ENCODE data around the gene SARDH.

The SARDH gene

DNA sequence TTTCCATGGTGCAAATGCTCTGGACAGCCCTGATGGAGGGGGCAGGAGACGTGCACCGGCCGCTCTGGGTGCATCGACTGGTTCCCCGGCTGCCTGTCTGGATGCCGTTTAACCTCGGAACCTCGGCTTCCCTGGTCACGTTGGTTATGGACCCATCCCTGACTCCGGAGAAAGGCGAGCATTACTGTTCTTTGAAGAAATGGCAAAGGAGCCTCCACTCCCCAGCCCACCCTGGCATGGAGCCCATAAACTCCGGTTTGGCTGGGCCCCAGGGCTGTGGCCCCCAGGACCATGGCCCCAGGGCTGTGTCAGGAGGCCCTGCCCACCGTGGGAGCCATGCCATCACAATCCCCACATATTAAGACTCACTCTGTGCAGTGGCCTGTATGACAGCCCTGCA, 73.1 kb downstream of the SARDH start:
- peaks cover under 1% of the 10 kb centered on the region for H3K27me3 ChIP-seq (ENCODE audit: control insufficient read depth, insufficient read depth, low read length)
- H3K9me3 ChIP-seq (ENCODE audit: control insufficient read depth, low read length), result no peaks in the 10 kb centered on the region
- no peak overlapping the region for H3K4me3 ChIP-seq (ENCODE audit: low read length)
- H3K4me1 ChIP-seq (ENCODE audit: control insufficient read depth, insufficient read depth, low read length), result no peaks in the 10 kb centered on the region
- H3K36me3 ChIP-seq (ENCODE audit: control insufficient read depth, insufficient read depth, low read length), result no peaks in the 10 kb centered on the region
- no peak overlapping the region for H3K9ac ChIP-seq (ENCODE audit: low read length)

DNA sequence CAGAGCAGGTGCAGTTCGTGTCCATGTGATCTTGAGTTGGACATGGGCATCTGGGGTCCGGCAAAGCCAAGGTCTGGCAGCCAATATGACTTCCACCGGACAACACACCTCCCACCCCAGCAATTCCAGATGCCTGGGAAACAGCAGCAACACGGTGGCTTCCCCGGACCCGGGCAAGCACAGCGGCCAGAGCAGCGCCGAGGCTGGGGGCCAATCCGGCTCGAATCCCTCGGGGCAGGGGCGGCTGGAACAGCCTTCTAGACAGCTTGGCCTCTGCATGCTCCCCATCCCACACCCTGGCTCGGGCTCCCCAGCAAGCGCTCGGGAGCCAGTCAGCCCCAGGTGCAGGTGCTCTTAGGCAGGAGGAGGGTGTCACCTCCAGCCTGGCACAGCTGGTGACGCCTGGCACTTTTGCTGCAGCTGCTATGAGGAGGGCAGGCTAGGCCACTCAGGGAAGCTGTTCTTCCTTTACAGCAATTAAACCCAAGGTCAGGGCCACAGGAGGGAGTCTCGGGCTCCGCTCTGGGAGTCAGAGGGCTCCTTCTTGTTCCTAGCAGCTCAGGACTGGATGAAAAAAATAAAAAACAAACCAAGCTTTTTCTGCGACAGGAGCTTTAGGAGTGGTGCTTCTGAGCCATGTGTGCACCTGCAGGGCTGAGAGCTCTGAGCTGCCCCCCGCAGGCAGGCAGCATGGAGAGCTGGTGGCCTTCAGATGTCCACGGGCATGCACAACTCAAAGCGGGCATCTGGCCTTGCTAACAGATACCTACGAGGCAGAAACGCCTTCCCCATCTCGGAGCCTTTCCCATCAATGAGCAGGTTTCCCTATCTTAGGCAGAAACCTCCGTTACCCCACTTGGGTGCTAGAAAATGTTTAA, 73.7 kb downstream of the SARDH start:
- H3K36me3 ChIP-seq (ENCODE audit: control insufficient read depth, insufficient read depth, low read length), result no peaks in the 10 kb centered on the region
- H3K9me3 ChIP-seq (ENCODE audit: control insufficient read depth, low read length), result no peaks in the 10 kb centered on the region
- no peak overlapping the region for H3K9ac ChIP-seq (ENCODE audit: low read length)
- H3K27me3 ChIP-seq (ENCODE audit: control insufficient read depth, insufficient read depth, low read length), result peaks cover 7% of the 10 kb centered on the region
- no peak overlapping the region for H3K4me3 ChIP-seq (ENCODE audit: low read length)
- H3K4me1 ChIP-seq (ENCODE audit: control insufficient read depth, insufficient read depth, low read length), result peaks cover under 1% of the 10 kb centered on the region

DNA sequence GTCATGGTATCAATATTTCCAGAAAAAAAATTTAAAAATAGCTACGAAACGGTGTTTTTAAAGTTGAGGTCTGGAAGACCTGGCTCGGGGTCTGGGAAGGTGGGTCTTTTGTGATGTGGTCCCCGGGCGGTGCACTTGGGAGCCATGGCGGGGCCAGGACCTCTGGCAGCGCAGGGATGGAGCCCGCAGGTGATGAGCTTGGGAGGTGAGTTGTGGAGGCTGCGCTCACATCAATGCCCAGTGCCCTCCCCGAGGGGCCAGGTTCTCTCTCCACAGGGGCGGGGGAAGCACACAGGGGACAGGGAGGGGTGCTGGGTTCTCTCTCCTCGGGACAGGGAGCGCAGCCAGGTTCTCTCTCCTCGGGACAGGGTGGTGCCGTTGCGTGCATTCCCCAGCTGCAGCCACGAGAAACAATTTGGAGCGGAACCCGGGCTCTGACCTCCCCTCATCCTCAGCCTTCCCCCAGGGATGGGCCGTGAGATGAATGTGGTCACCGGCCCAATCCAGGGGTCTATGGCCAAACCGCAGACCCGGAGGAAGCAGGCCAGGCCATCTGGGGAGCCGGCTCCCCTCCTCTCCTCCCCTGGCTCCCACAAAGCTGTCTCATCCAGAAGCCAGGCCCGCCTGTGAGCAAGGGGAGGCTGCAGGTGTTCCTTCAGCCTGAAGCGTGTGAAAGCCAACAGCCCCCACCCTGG, 76.2 kb downstream of the SARDH start:
- no peak overlapping the region for H3K4me3 ChIP-seq (ENCODE audit: low read length)
- peaks cover 29% of the 10 kb centered on the region for H3K27me3 ChIP-seq (ENCODE audit: control insufficient read depth, insufficient read depth, low read length)
- H3K9ac ChIP-seq (ENCODE audit: low read length), result no peak overlapping the region
- H3K9me3 ChIP-seq (ENCODE audit: control insufficient read depth, low read length), result no peaks in the 10 kb centered on the region
- no peaks in the 10 kb centered on the region for H3K36me3 ChIP-seq (ENCODE audit: control insufficient read depth, insufficient read depth, low read length)
- H3K4me1 ChIP-seq (ENCODE audit: control insufficient read depth, insufficient read depth, low read length), result peaks cover 14% of the 10 kb centered on the region

DNA sequence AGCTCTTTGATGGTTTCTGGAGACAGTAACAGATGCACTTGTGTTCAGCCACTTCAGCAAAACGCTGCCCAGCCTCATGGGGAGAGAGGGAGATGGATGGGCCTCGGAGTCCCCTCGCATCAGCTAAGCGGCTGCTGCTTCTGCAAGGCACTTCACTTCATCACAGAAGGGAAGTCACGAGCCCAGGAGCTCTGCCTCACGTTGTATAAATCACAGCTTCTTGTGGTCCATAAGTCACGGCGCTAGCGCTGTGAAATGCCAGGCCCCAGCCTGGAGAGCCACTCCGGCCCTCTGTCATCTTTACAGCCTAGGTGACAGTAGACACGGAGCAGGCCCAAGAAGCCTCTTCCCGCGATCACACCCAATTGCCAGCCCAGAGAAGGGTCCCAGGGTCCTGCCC, 78.6 kb downstream of the SARDH start:
- no peaks in the 10 kb centered on the region for H3K36me3 ChIP-seq (ENCODE audit: control insufficient read depth, insufficient read depth, low read length)
- H3K9ac ChIP-seq (ENCODE audit: low read length), result no peak overlapping the region
- peaks cover 14% of the 10 kb centered on the region for H3K4me1 ChIP-seq (ENCODE audit: control insufficient read depth, insufficient read depth, low read length)
- H3K9me3 ChIP-seq (ENCODE audit: control insufficient read depth, low read length), result no peaks in the 10 kb centered on the region
- H3K27me3 ChIP-seq (ENCODE audit: control insufficient read depth, insufficient read depth, low read length), result peaks cover 49% of the 10 kb centered on the region
- no peak overlapping the region for H3K4me3 ChIP-seq (ENCODE audit: low read length)

DNA sequence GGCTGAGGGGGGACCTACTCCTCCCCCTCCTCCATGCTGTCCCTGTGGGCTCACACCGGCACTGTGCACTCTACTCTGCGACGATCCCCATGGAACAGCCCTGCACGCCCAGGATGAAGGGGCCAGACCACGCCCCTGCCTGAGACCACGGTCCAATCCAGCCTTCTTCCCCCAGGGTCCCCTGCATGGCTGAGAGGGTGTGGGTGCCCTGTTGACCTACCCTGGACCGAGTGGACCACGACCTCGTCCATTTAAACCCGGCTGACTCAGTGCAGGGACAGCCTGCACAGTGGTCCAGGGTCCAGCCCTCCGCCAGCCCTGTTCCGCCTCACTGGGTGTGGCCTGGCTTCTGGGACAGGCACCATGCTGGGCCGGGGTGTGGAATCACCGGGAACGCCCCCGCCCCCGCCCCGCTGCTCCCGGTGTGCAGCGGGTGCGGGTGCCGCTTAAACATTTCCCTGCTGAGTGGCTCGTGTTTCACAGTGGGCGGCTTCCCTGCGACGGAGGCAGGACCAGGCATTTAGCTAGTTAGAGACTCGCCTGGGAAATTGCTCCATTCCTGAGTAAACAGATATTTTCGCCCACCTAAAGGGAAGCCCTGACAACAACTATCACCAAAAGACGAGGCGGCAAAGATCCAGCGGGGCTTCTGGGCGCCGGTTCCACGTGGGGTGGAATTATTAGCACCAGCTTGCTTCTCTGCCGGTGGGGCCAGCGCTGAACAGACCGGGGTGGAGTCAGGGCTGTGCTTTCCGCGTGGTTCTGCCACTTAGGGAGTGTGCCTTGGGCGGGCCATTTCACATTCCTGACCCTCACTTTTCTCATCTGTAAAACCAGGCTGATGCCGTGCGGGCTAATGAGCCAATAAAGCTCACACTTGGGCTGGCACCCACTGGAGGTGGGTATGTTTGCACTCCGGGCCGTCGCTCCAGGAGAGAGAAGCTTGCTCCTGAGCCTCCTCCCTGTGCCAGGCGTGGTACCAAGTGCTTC, 79.4 kb downstream of the SARDH start:
- Histone ChIP-seq H3K36me3 (ENCODE audit: control insufficient read depth, insufficient read depth, low read length) (no peaks in the 10 kb centered on the region), H3K4me1 (ENCODE audit: control insufficient read depth, insufficient read depth, low read length) (peaks cover 14% of the 10 kb centered on the region), H3K27me3 (ENCODE audit: control insufficient read depth, insufficient read depth, low read length) (peaks cover 49% of the 10 kb centered on the region), H3K4me3 (ENCODE audit: low read length) (no peak overlapping the region), H3K9ac (ENCODE audit: low read length) (no peak overlapping the region), H3K9me3 (ENCODE audit: control insufficient read depth, low read length) (no peaks in the 10 kb centered on the region)

DNA sequence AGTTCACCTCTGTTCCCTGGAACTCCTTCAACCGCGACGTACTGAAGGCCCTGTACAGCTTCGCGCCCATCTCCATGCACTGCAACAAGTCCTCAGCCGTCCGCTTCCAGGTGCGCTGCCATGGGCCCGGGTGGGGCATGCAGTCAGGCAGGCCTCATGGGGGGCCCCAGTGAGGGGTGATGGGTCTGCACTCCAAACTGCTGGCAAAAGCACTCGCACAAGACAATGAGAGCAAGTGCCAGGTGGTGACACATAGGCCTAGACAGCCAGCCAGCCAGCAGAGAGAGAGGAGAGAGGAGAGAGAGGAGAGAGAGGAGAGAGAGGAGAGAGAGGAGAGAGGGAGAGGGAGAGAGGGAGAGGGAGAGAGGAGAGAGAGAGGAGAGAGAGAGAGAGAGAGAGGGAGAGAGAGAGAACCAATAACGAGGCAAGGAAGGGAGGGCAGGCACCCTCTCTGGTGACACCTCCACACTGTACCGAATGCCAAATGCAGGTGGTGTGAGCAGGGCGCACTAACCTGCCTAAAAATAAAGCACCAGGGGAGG, 81.0 kb downstream of the SARDH start:
- Histone ChIP-seq H3K4me3 (ENCODE audit: low read length) (no peak overlapping the region), H3K9me3 (ENCODE audit: control insufficient read depth, low read length) (no peaks in the 10 kb centered on the region), H3K36me3 (ENCODE audit: control insufficient read depth, insufficient read depth, low read length) (no peaks in the 10 kb centered on the region), H3K27me3 (ENCODE audit: control insufficient read depth, insufficient read depth, low read length) (peaks cover 49% of the 10 kb centered on the region), H3K4me1 (ENCODE audit: control insufficient read depth, insufficient read depth, low read length) (peaks cover 14% of the 10 kb centered on the region), H3K9ac (ENCODE audit: low read length) (no peak overlapping the region)

DNA sequence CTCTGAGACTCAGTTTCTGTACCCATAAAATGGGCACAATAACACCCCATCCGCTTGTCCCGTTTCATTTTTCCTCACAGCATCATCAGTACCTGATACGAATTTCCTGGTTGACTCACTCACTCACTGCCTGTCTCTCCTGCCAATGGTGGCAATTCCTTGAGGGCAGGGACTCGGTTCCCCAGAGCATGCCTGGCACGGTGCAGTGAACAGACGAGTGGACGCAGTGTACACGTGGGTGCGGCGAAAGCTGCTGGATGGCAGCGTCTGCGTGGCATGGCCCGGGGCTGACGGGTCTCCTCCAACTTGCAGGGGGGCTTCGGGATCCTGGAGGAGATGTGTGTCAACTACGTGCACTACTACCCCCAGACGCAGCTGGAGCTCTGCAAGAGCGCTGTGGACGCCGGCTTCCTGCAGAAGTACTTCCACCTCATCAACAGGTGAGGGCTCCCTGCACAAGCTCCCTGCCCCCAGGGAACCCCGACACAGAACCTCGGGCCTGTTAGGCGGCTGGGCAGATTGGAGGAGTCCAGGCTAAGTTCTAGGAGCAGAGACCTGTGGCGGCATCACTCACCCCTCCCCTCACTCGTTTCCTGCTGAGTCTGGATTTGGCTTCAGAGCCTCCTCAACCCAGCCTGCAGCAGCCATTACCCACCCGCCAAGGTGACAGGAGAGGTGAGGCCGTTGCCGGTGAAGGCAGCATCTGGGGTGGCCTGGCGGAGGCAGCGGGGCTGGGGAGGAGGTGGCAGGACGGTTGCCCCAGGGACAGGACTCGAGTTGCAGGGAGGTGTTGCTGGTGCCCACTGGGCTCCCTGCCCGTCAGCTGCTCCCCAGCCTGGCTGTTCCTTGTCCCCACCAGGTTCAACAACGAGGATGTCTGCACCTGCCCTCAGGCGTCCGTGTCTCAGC, 81.7 kb downstream of the SARDH start:
- H3K4me3 ChIP-seq (ENCODE audit: low read length), result no peak overlapping the region
- no peaks in the 10 kb centered on the region for H3K9me3 ChIP-seq (ENCODE audit: control insufficient read depth, low read length)
- H3K9ac ChIP-seq (ENCODE audit: low read length), result no peak overlapping the region
- H3K4me1 ChIP-seq (ENCODE audit: control insufficient read depth, insufficient read depth, low read length), result peaks cover 14% of the 10 kb centered on the region
- peaks cover 49% of the 10 kb centered on the region for H3K27me3 ChIP-seq (ENCODE audit: control insufficient read depth, insufficient read depth, low read length)
- no peaks in the 10 kb centered on the region for H3K36me3 ChIP-seq (ENCODE audit: control insufficient read depth, insufficient read depth, low read length)

DNA sequence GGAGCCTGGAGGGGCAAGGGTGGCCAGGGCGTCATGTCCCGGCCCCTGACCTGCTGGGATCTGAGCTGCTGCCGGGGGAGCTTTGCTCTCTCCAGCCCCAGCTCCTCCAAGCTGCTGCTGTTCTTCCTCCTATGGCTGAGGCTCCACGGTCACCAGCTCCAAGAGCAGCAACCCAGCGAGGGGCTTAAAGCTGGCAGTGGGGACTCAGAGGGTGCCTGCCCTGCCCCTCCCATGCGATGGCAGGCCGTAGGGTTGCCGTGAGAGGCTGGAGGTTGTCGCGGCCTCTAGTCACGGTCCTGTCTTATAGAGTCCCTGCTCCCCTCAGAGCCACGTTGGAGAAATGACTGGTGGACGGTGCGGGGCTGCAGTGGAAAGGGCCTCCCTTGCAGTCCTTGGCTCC, 82.5 kb downstream of the SARDH start:
- peaks cover 49% of the 10 kb centered on the region for H3K27me3 ChIP-seq (ENCODE audit: control insufficient read depth, insufficient read depth, low read length)
- H3K9me3 ChIP-seq (ENCODE audit: control insufficient read depth, low read length), result no peaks in the 10 kb centered on the region
- no peaks in the 10 kb centered on the region for H3K36me3 ChIP-seq (ENCODE audit: control insufficient read depth, insufficient read depth, low read length)
- H3K4me3 ChIP-seq (ENCODE audit: low read length), result no peak overlapping the region
- H3K9ac ChIP-seq (ENCODE audit: low read length), result no peak overlapping the region
- peaks cover 14% of the 10 kb centered on the region for H3K4me1 ChIP-seq (ENCODE audit: control insufficient read depth, insufficient read depth, low read length)

DNA sequence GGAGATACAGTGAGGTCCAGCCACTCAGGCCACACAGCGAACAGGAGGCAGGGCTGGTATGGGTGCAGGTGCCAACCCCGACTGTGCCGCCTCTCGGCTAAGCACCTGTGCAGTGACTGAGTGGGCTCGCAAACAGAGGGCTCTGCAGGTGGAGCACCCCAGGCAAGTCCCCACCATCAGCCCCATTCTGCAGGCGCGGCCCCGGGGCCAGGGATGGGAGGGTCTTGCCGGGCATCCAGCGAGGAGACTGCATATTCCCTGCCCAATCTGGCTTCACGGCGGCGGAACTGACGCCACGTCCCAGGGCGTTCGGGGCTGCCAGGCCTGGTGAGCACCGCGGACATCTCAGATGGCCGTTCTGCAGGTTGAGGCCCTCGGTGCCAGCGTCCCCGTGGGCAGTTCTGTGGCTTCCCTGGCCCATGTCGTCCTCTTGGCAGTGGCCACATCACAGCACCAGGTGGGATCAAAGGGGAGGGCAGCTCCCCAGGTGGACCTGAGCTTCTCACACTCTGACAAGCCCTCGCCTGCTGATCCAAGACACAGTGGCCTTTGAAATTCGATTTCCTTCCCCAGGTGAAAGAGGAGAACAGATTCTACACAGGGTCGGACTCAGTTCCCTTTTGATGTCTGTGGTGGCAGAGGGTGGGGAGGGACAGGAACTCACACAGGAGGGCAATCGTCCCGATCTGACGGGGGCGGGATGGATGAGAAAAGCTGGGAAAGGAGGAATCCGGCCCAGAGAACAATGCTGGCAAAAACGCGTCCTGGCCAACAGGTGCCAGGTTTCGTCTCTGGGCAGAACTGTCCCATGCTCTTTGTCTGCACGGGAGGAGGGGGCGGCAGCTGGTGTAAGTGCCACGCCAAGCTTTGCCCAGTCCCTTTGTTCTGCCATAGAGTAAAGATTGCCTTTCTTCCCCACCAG, 83.2 kb downstream of the SARDH start:
- no peak overlapping the region for H3K4me3 ChIP-seq (ENCODE audit: low read length)
- peaks cover 48% of the 10 kb centered on the region for H3K27me3 ChIP-seq (ENCODE audit: control insufficient read depth, insufficient read depth, low read length)
- H3K4me1 ChIP-seq (ENCODE audit: control insufficient read depth, insufficient read depth, low read length), result peaks cover 14% of the 10 kb centered on the region
- no peak overlapping the region for H3K9ac ChIP-seq (ENCODE audit: low read length)
- H3K9me3 ChIP-seq (ENCODE audit: control insufficient read depth, low read length), result no peaks in the 10 kb centered on the region
- H3K36me3 ChIP-seq (ENCODE audit: control insufficient read depth, insufficient read depth, low read length), result no peaks in the 10 kb centered on the region

DNA sequence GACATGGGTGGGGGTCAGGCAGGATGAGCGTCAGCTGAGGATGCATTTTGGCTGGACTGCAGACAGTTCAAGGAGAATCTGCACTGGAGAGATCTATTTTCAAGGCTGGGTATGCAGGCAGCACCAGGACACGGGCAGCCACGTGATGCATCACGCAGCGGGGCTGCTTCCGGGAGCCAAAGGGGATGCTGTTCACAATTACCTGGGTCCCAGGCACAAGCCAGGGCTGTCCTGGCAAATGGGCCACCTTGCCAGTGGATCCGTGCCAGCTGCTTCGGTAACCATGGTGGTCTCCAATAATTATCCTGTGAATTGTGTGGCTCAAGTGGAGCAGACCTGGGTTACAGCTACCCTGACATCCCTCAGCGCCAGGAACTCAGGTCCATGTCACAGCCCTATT, 84.5 kb downstream of the SARDH start:
- Histone ChIP-seq H3K4me3 (ENCODE audit: low read length) (no peak overlapping the region), H3K9me3 (ENCODE audit: control insufficient read depth, low read length) (no peaks in the 10 kb centered on the region), H3K27me3 (ENCODE audit: control insufficient read depth, insufficient read depth, low read length) (peaks cover 39% of the 10 kb centered on the region), H3K36me3 (ENCODE audit: control insufficient read depth, insufficient read depth, low read length) (no peaks in the 10 kb centered on the region), H3K9ac (ENCODE audit: low read length) (no peak overlapping the region), H3K4me1 (ENCODE audit: control insufficient read depth, insufficient read depth, low read length) (peaks cover 6% of the 10 kb centered on the region)

Measured in mucosa of stomach (tissue), 1 donor.